Measurements from ENCODE around the gene MFAP5. TPM values are rescaled to one million over a fixed set of nuclear protein-coding genes. Genes with fewer than 3 reads are reported as not detected.
A peak's percentile ranks its signal among the peaks of the same experiment; 100 is the strongest.

MFAP5 gene, protein sequence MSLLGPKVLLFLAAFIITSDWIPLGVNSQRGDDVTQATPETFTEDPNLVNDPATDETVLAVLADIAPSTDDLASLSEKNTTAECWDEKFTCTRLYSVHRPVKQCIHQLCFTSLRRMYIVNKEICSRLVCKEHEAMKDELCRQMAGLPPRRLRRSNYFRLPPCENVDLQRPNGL
- 0.40 and 0.48 TPM in 2 replicates for polyA plus RNA-seq (2011; rRNA removed)
- 0.13 and 0.16 TPM in 2 replicates for polyA plus RNA-seq (2012; cell fraction: cytosol; rRNA removed)
- polyA plus RNA-seq (2012; cell fraction: nucleus; rRNA removed), result 0.07 and 0.28 TPM in 2 replicates
- 0.15 to 0.41 TPM (median 0.40 TPM) in 3 replicates for polyA plus RNA-seq (2017; fragmentation: RNase III; extraction: RNeasy Plus Mini Kit Qiagen cat#74134 plus additional on column Dnase treatment)
- not detected in 2 replicates for polyA minus RNA-seq (2011; rRNA and poly(A)+ RNA removed)

DNA sequence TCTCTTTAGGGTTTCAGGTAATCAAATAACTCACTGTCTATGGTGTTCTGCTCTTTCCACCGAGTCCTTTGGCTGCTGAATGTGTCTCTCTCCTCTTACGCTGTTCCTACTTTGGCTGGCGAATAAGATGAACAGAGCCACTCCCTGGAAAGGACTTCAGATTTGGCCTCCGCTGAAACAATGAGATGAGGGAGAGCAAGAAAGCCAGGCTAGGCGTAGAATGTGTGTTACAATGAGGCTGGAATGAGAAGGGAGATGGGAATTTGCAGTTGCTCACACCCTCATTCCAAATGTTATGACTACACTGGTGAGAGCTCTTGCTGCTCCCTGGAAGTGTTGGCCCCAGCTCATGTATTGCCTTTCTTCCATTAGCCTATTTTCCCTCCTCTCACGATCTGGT lies at the start of gene MFAP5:
Gene MFAP5, minus strand, starts transcription at position 234 of the 400 bp plus-strand sequence. CDS start 722 bp downstream, outside the sequence.
- FAIRE-seq (no peak), DNase-seq (ENCODE audit: low read depth in 1 of 2, low spot score in 1 of 2) (no peak), ATAC-seq (0 out of 6 replicates have a peak, but pooled peaks of 1 of the 2 experiments have one; percentile 36)
- TF ChIP-seq, protein P1, sequence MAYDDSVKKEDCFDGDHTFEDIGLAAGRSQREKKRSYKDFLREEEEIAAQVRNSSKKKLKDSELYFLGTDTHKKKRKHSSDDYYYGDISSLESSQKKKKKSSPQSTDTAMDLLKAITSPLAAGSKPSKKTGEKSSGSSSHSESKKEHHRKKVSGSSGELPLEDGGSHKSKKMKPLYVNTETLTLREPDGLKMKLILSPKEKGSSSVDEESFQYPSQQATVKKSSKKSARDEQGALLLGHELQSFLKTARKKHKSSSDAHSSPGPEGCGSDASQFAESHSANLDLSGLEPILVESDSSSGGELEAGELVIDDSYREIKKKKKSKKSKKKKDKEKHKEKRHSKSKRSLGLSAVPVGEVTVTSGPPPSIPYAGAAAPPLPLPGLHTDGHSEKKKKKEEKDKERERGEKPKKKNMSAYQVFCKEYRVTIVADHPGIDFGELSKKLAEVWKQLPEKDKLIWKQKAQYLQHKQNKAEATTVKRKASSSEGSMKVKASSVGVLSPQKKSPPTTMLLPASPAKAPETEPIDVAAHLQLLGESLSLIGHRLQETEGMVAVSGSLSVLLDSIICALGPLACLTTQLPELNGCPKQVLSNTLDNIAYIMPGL (CRISPR knock-in tag; IDR thresholded peaks at IDR 0.05; ENCODE audit: borderline replicate concordance), result no peak
- TF ChIP-seq JUNB (IDR thresholded peaks at IDR 0.05) (no peak), FOXS1 (CRISPR knock-in tag; IDR thresholded peaks at IDR 0.05) (no peak), KDM1A (IDR thresholded peaks at IDR 0.05; ENCODE audit: low read depth) (no peak), EP300 (IDR thresholded peaks at IDR 0.05) (no peak), HEYL (CRISPR knock-in tag; IDR thresholded peaks at IDR 0.05) (no peak), ZSCAN20 (CRISPR knock-in tag; IDR thresholded peaks at IDR 0.05) (no peak), ZC3H11A (IDR thresholded peaks at IDR 0.05) (no peak), MAZ (IDR thresholded peaks at IDR 0.05; ENCODE audit: borderline replicate concordance, low read depth, low read length) (no peak)
- TF ChIP-seq, protein P2, sequence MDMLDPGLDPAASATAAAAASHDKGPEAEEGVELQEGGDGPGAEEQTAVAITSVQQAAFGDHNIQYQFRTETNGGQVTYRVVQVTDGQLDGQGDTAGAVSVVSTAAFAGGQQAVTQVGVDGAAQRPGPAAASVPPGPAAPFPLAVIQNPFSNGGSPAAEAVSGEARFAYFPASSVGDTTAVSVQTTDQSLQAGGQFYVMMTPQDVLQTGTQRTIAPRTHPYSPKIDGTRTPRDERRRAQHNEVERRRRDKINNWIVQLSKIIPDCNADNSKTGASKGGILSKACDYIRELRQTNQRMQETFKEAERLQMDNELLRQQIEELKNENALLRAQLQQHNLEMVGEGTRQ (IDR thresholded peaks at IDR 0.05), result no peak
- TF ChIP-seq, protein P3, sequence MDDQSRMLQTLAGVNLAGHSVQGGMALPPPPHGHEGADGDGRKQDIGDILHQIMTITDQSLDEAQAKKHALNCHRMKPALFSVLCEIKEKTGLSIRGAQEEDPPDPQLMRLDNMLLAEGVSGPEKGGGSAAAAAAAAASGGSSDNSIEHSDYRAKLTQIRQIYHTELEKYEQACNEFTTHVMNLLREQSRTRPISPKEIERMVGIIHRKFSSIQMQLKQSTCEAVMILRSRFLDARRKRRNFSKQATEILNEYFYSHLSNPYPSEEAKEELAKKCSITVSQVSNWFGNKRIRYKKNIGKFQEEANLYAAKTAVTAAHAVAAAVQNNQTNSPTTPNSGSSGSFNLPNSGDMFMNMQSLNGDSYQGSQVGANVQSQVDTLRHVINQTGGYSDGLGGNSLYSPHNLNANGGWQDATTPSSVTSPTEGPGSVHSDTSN (IDR thresholded peaks at IDR 0.05), result no peak
- H3K4me3 ChIP-seq, result no peak within 1 kb of the TSS
- no peak within 1 kb of the TSS for H3K27ac ChIP-seq
- 65% methylated on average over 6 of the region's 6 CpGs for WGBS (ENCODE audit: missing lambda C conversion rate)
- ChIA-PET POLR2A (no interaction called here), CTCF (interaction anchor here (0.6 to 2.9 kb wide), 4 partner anchors 119 to 387 kb away, joined by 3 to 9 read pairs (median 4); no protein-coding TSS in a partner anchor)
- H3K4me2 ChIP-seq, result no peak within 1 kb of the TSS
- no peaks in the 10 kb centered on the region; the same call in 2 of the 3 replicates for H3K4me1 ChIP-seq
- H3K9me3 ChIP-seq, result no peaks in the 10 kb centered on the region

DNA sequence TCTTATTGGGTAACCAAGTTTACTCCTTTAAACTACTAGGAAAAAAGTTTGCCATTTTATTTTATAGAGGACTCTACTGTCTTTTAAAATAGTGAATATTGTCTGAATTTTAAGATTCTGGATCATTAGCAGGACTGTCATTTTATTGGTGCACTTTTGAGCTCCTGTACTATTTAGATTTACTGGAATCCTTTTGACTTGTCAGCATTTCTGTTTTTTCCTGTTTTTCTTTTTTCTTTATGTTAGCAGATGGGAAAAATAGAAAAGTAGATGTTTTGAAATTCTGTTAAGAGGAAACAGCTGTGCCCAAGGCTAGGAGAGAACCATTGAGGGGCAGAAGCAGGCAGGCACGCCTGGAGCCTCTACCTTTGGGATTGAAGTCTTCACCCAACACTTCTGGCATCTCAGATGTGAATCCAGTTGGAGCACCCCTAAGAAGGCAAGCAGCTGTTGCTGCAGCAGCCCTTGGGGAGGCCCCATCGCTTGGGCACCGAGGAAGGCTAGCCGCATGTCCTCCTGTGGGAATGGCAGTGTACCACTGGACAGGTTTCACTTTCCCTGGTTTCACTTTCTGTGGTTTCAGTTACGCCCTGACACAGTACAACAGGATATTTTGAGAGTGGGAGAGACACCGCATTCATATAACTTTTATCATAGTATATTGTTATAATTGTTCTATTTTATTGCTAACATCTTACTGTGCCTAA lies 46.7 kb upstream of the MFAP5 start:
- Histone ChIP-seq H3K27ac (no peak overlapping the region), H3K4me1 (no peaks in the 10 kb centered on the region), H3K9me3 (no peaks in the 10 kb centered on the region), H3K4me3 (no peak overlapping the region), H3K4me2 (no peak overlapping the region)
- TF ChIP-seq CBX8 (IDR thresholded peaks at IDR 0.05) (no peak), RCOR1 (IDR thresholded peaks at IDR 0.05; ENCODE audit: low read depth, low read length) (no peak), RNF2 (IDR thresholded peaks at IDR 0.05; ENCODE audit: borderline replicate concordance, low read depth) (no peak), PHF8 (IDR thresholded peaks at IDR 0.05; ENCODE audit: borderline replicate concordance, low read depth) (no peak), KDM1A (IDR thresholded peaks at IDR 0.05; ENCODE audit: low read depth) (no peak), EP300 (IDR thresholded peaks at IDR 0.05) (no peak), MAFK (IDR thresholded peaks at IDR 0.05; ENCODE audit: partially characterized antibody) (peak; percentile 56)
- TF ChIP-seq, protein P1 (CRISPR knock-in tag; IDR thresholded peaks at IDR 0.05; ENCODE audit: borderline replicate concordance), result no peak
- TF ChIP-seq, protein P4, sequence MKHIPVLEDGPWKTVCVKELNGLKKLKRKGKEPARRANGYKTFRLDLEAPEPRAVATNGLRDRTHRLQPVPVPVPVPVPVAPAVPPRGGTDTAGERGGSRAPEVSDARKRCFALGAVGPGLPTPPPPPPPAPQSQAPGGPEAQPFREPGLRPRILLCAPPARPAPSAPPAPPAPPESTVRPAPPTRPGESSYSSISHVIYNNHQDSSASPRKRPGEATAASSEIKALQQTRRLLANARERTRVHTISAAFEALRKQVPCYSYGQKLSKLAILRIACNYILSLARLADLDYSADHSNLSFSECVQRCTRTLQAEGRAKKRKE (CRISPR knock-in tag; IDR thresholded peaks at IDR 0.05; ENCODE audit: low read depth), result no peak
- DNase-seq (ENCODE audit: low read depth in 1 of 2, low spot score in 1 of 2) (no peak), ATAC-seq (no peak), FAIRE-seq (no peak)
- ChIA-PET CTCF (interaction anchor here (0.6 kb wide), 1 partner anchor 52 kb away, joined by 3 read pairs; no protein-coding TSS in a partner anchor), POLR2A (no interaction called here)
- WGBS (ENCODE audit: missing lambda C conversion rate), result 93% methylated on average over 6 of the region's 6 CpGs

All from A549 (cell line).